ENCODE measurements around the gene THAP7.

DNA sequence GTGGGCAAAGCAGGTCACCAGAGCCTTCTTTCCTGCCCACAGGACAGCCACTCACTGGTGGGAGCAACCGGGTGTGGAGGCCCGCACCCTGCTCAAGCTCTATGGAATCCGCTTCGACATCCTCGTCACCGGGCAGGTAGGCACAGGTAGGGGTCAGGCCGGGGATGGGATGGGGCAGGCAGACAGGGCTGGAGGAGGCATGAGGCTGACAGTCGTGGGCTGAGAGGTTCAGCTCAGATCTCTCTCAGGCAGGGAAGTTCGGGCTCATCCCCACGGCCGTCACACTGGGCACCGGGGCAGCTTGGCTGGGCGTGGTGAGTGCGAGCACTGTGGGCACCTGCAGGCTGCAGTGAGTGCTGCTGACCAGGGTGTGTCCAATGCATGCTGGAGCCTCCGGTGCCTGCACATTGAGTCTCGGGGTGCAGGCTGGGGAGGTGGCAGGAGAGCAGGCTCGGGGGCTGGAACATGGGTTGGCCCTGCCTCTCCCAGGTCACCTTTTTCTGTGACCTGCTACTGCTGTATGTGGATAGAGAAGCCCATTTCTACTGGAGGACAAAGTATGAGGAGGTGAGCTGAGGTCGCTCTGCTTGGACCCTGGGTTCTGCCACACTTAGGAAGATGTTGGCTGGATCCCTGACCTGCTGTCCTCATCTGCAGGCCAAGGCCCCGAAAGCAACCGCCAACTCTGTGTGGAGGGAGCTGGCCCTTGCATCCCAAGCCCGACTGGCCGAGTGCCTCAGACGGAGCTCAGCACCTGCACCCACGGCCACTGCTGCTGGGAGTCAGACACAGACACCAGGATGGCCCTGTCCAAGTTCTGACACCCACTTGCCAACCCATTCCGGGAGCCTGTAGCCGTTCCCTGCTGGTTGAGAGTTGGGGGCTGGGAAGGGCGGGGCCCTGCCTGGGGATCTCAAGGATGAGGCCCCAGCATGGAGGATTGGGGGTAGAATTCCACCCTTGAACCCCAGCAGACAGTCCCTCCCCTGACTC lies 24.1 kb upstream of the THAP7 start:
- TF ChIP-seq, protein P1, sequence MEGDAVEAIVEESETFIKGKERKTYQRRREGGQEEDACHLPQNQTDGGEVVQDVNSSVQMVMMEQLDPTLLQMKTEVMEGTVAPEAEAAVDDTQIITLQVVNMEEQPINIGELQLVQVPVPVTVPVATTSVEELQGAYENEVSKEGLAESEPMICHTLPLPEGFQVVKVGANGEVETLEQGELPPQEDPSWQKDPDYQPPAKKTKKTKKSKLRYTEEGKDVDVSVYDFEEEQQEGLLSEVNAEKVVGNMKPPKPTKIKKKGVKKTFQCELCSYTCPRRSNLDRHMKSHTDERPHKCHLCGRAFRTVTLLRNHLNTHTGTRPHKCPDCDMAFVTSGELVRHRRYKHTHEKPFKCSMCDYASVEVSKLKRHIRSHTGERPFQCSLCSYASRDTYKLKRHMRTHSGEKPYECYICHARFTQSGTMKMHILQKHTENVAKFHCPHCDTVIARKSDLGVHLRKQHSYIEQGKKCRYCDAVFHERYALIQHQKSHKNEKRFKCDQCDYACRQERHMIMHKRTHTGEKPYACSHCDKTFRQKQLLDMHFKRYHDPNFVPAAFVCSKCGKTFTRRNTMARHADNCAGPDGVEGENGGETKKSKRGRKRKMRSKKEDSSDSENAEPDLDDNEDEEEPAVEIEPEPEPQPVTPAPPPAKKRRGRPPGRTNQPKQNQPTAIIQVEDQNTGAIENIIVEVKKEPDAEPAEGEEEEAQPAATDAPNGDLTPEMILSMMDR (conservative IDR thresholded peaks at IDR 0.05 in 1 of 2, IDR thresholded peaks at IDR 0.05 in 1 of 2; ENCODE audit: extremely low read depth in 1 of 2, insufficient read depth in 1 of 2, low read depth in 1 of 2, low read length in 2 of 2) = no peak
- no peak for TF ChIP-seq EZH2 (IDR thresholded peaks at IDR 0.05; ENCODE audit: borderline replicate concordance, low read length)
